Suprapubic skin (tissue), 4 donors: ENCODE measurements around the gene FCN2. TPM values are rescaled to one million over a fixed set of nuclear protein-coding genes. Genes with fewer than 3 reads are reported as not detected.

Source experiments
- DNase-seq, 2 donors: peaks; one replicate each; pipeline ENCODE4 v3.0.0-alpha.2; 2019; ENCODE audit warnings: low spot score in 2 of 2
- H3K27ac ChIP-seq: fragments of 200-600 bp; sonication (generic); one replicate; pipeline ENCODE4 v1.5.1; 2019
- H3K27me3 ChIP-seq: fragments of 200-600 bp; sonication (generic); one replicate; pipeline ENCODE4 v1.5.1; 2019
- H3K36me3 ChIP-seq: fragments of 200-600 bp; sonication (generic); one replicate; pipeline ENCODE4 v1.5.1; 2019
- H3K4me1 ChIP-seq: fragments of 200-600 bp; sonication (generic); one replicate; pipeline ENCODE4 v1.5.1; 2019
- H3K4me3 ChIP-seq: fragments of 200-600 bp; sonication (generic); one replicate; pipeline ENCODE4 v1.5.1; 2019; ENCODE audit warnings: mild to moderate bottlenecking
- H3K9me3 ChIP-seq: fragments of 200-600 bp; sonication (generic); one replicate; pipeline ENCODE4 v1.5.1; 2019
- CTCF ChIP-seq, 2 donors: fragments of 200-600 bp in 1 of 2; fragments of 450-650 bp in 1 of 2; sonication (generic) in 1 of 2; IDR thresholded peaks; one replicate each; pipeline ENCODE4 v1.5.1; 2016 to 2019; ENCODE audit warnings: antibody characterized with exemption in 2 of 2, mild to moderate bottlenecking in 1 of 2, moderate library complexity in 1 of 2
- EP300 ChIP-seq: sonication (generic); formaldehyde crosslinking; IDR thresholded peaks from one replicate; pipeline ENCODE4 v1.6.1; 2017; ENCODE audit warnings: antibody characterized with exemption
- POLR2A ChIP-seq, 2 donors: fragments of 450-650 bp; IDR thresholded peaks; one replicate each; pipeline ENCODE4 v1.6.1; 2017; ENCODE audit warnings: antibody characterized with exemption in 2 of 2, mild to moderate bottlenecking in 2 of 2, moderate library complexity in 2 of 2
- POLR2AphosphoS5 ChIP-seq, 3 donors: sonication (generic); formaldehyde crosslinking; IDR thresholded peaks; one replicate each; pipeline ENCODE4 v1.6.1; 2017; ENCODE audit warnings: antibody characterized with exemption in 3 of 3
- WGBS: methylation state at CpG from one replicate; pipeline ENCODE4 v1.1.5; 2018; 5-methylcytosine and 5-hydroxymethylcytosine counted together
- total RNA-seq, 4 donors: library from RNA; depleted of rRNA; stranded (reverse); fragments of >200 nt; gene quantifications; one replicate each; pipeline ENCODE4 v1.1.0, GENCODE V29; 2016

Gene FCN2
- total RNA-seq, 4 donors from 2014 or later: 1.4 TPM; not detected in 3

- 46% methylated on average over 2 of the region's 2 CpGs for WGBS
- Histone ChIP-seq H3K36me3 (no peaks in the 10 kb centered on the region), H3K4me3 (no peak overlapping the region), H3K4me1 (peaks cover 27% of the 10 kb centered on the region), H3K27me3 (peaks cover 4% of the 10 kb centered on the region), H3K27ac (no peak overlapping the region), H3K9me3 (peaks cover 5% of the 10 kb centered on the region)
- TF ChIP-seq POLR2A (IDR thresholded peaks at IDR 0.05) (no peak), EP300 (no peak), CTCF (IDR thresholded peaks at IDR 0.05) (no peak), POLR2AphosphoS5 (IDR thresholded peaks at IDR 0.05) (no peak)
- DNase-seq: no peak
These were observed 17.7 kb downstream of the FCN2 start for GRCh38 chr9:134898319-134898718.

- peaks cover 27% of the 10 kb centered on the region for H3K4me1 ChIP-seq
- no peak overlapping the region for H3K4me3 ChIP-seq
- TF ChIP-seq CTCF (IDR thresholded peaks at IDR 0.05) (no peak), POLR2A (IDR thresholded peaks at IDR 0.05) (no peak), EP300 (no peak), POLR2AphosphoS5 (IDR thresholded peaks at IDR 0.05) (no peak)
- no peak for DNase-seq
- WGBS: 88% methylated on average over 3 of the region's 3 CpGs
- H3K36me3 ChIP-seq: no peaks in the 10 kb centered on the region
- no peak overlapping the region for H3K27ac ChIP-seq
- H3K9me3 ChIP-seq: peaks cover 5% of the 10 kb centered on the region
- peaks cover 4% of the 10 kb centered on the region for H3K27me3 ChIP-seq
These were observed 18.6 kb downstream of the FCN2 start for GRCh38 chr9:134899168-134899567.

- Histone ChIP-seq H3K27ac (no peak overlapping the region), H3K4me1 (peaks cover 27% of the 10 kb centered on the region), H3K27me3 (peaks cover 4% of the 10 kb centered on the region), H3K36me3 (no peaks in the 10 kb centered on the region), H3K4me3 (no peak overlapping the region), H3K9me3 (peaks cover 5% of the 10 kb centered on the region)
- TF ChIP-seq CTCF (IDR thresholded peaks at IDR 0.05) (no peak), POLR2AphosphoS5 (IDR thresholded peaks at IDR 0.05) (no peak), EP300 (no peak), POLR2A (IDR thresholded peaks at IDR 0.05) (no peak)
- 95% methylated on average over 1 of the region's 1 CpG for WGBS
- no peak for DNase-seq
These were observed 19.2 kb downstream of the FCN2 start for GRCh38 chr9:134899818-134900217.

- H3K4me3 ChIP-seq: no peak overlapping the region
- no peak overlapping the region for H3K27ac ChIP-seq
- peaks cover 5% of the 10 kb centered on the region for H3K4me1 ChIP-seq
- TF ChIP-seq POLR2AphosphoS5 (IDR thresholded peaks at IDR 0.05) (no peak), EP300 (no peak), POLR2A (IDR thresholded peaks at IDR 0.05) (no peak), CTCF (IDR thresholded peaks at IDR 0.05) (no peak)
- H3K27me3 ChIP-seq: peaks cover 4% of the 10 kb centered on the region
- H3K36me3 ChIP-seq: no peaks in the 10 kb centered on the region
- DNase-seq: no peak
- WGBS: 33% methylated on average over 3 of the region's 3 CpGs
- H3K9me3 ChIP-seq: peaks cover 5% of the 10 kb centered on the region
These were observed 22.3 kb downstream of the FCN2 start for GRCh38 chr9:134902936-134903335.

- Histone ChIP-seq H3K36me3 (no peaks in the 10 kb centered on the region), H3K4me1 (no peaks in the 10 kb centered on the region), H3K9me3 (no peaks in the 10 kb centered on the region), H3K4me3 (no peak overlapping the region), H3K27me3 (peaks cover 12% of the 10 kb centered on the region), H3K27ac (no peak overlapping the region)
- WGBS: 87% methylated on average over 13 of the region's 13 CpGs
- DNase-seq: no peak
- TF ChIP-seq EP300 (no peak), POLR2AphosphoS5 (IDR thresholded peaks at IDR 0.05) (no peak), POLR2A (IDR thresholded peaks at IDR 0.05) (no peak), CTCF (IDR thresholded peaks at IDR 0.05) (no peak)
These were observed 28.1 kb downstream of the FCN2 start for GRCh38 chr9:134908524-134909309.
